Measurements from ENCODE around the gene SCD5.

DNA sequence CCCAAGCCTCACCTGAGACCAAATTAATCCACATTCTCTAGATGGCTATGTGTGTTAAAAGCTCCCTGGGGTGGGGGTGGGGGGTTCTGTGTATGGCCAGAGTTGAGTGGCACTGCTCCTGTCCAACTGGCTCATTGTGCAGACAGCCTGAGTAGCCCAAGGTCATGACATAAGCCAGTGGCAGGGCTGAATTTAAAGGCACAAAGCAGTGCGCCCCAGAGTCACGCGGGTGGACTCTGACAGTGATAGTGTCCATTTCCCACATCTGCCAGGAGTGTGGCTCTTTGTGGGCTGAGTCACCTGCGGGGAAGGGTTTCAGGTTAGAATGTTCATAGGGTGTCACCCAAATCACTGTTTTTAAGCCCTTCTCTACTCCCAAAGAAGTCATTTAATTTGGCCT is 45.4 kb downstream of the SCD5 start:
- TF ChIP-seq CTCF (IDR thresholded peaks at IDR 0.05): no peak
- TF ChIP-seq EZH2 (IDR thresholded peaks at IDR 0.05; ENCODE audit: borderline replicate concordance, insufficient read depth, low read depth, low read length, poor library complexity, severe bottlenecking): no peak

All from B cell (primary cell).